GM12874 (cell line): ENCODE data around the gene JMJD1C.

Experiments used
- CTCF ChIP-seq: IDR thresholded peaks from 2 replicates; pipeline ENCODE4 v1.5.1; 2011; ENCODE audit warnings: low read depth, mild to moderate bottlenecking, control low read depth, low read length, moderate library complexity; ENCODE audit not compliant: insufficient read depth

The JMJD1C gene

GRCh38 chr10:63470928-63471327 is 5.2 kb upstream of the JMJD1C start:
- TF ChIP-seq CTCF, result no peak

- TF ChIP-seq CTCF, result no peak
Measured at GRCh38 chr10:63468947-63469346, 3.2 kb upstream of the JMJD1C start.

- TF ChIP-seq CTCF, result no peak
Measured at GRCh38 chr10:63467841-63468240, 2.1 kb upstream of the JMJD1C start.

GRCh38 chr10:63466144-63466935 is 563 bp upstream of the JMJD1C start:
- TF ChIP-seq CTCF, result no peak

GRCh38 chr10:63464402-63465292 is 1.1 kb downstream of the JMJD1C start:
- no peak for TF ChIP-seq CTCF

- TF ChIP-seq CTCF, result no peak
Measured at GRCh38 chr10:63462442-63462841, 3.3 kb downstream of the JMJD1C start.

GRCh38 chr10:63458177-63458576 is 7.6 kb downstream of the JMJD1C start:
- TF ChIP-seq CTCF, result no peak
